HepG2 (cell line): ENCODE measurements around the gene SND1. TPM values are rescaled to one million over a fixed set of nuclear protein-coding genes. Genes with fewer than 3 reads are reported as not detected.

Experiments used
- ATAC-seq: fragments of 200-7000 bp; cut with Tn5 transposase; 3 replicates; pipeline ENCODE4 v1.9.1; 2020; ENCODE audit warnings: mild to moderate bottlenecking, moderate library complexity
- BruUV-seq: library from RNA; stranded (reverse); fragments of 400-500 nt; replicated peaks from 2 replicates; lab custom pipeline; 2021; lab: Mats Ljungman, UMichigan
- CTCF ChIA-PET: fragments of 300-600 bp; formaldehyde crosslinking; extraction: SDS; loops from one replicate; lab custom pipeline; 2021; ENCODE audit warnings: low total read pairs, inconsistent platforms, low intra/inter-chr PET ratio; lab: Yijun Ruan, JAX
- POLR2A ChIA-PET: fragments of 350-600 bp; sonication (Branson Sonifier 250); formaldehyde crosslinking; loops from one replicate; lab custom pipeline; 2020; ENCODE audit warnings: antibody characterized with exemption, inconsistent platforms; lab: Yijun Ruan, JAX
- DNase-seq: peaks from one replicate; pipeline ENCODE4 v3.0.0-alpha.2; 2015; ENCODE audit warnings: low spot score
- FAIRE-seq: peaks from 3 replicates; lab custom pipeline; 2011; peaks lifted over from hg19 to GRCh38; lab: Jason Lieb, UNC
- H2AFZ ChIP-seq: one replicate; pipeline ENCODE4 v1.6.1; 2011; ENCODE audit warnings: low read length, inconsistent platforms
- H3K27ac ChIP-seq: fragments of 300-600 bp; 3 replicates; pipeline ENCODE4 v1.8.0; 2011; ENCODE audit warnings: mixed run types, mild to moderate bottlenecking, mixed read lengths, low read length, inconsistent platforms; ENCODE audit not compliant: insufficient read depth; ENCODE audit errors: extremely low read length
- H3K27me3 ChIP-seq, 2 experiments: fragments of 200-600 bp in 1 of 2; 2 replicates in 1 of 2; 3 replicates in 1 of 2; pipeline versions ENCODE4 v1.6.0 to v1.8.0; 2011; ENCODE audit warnings: low read length in 2 of 2, mild to moderate bottlenecking in 2 of 2, moderate library complexity in 2 of 2, inconsistent platforms in 1 of 2; ENCODE audit not compliant: insufficient read depth in 2 of 2, control insufficient read depth in 1 of 2
- H3K36me3 ChIP-seq, 2 experiments: fragments of 200-600 bp in 1 of 2; replicated peaks in 1 of 2; 2 replicates in 1 of 2; 3 replicates in 1 of 2; pipeline versions ENCODE4 v1.5.1 to v1.8.0; 2011; ENCODE audit warnings: low read length in 2 of 2, inconsistent platforms in 1 of 2; ENCODE audit not compliant: insufficient read depth in 2 of 2, control insufficient read depth in 1 of 2
- H3K4me1 ChIP-seq: 2 replicates; pipeline ENCODE4 v1.5.1; 2012; ENCODE audit warnings: low read length, inconsistent platforms; ENCODE audit not compliant: insufficient read depth
- H3K4me2 ChIP-seq: 2 replicates; pipeline ENCODE4 v1.6.0; 2011; ENCODE audit warnings: low read depth, low read length, inconsistent platforms
- H3K4me3 ChIP-seq, 3 experiments: fragments of 200-600 bp in 1 of 3; sonication (generic), shearing (Covaris generic) in 1 of 3; replicated peaks in 1 of 3; 2 replicates each; pipeline ENCODE4 v1.5.1; 2011 to 2016; ENCODE audit warnings: low read length in 3 of 3, inconsistent platforms in 2 of 3, low read depth in 2 of 3, mild to moderate bottlenecking in 2 of 3, control low read depth in 1 of 3, mixed read lengths in 1 of 3; ENCODE audit not compliant: insufficient read depth in 1 of 3
- H3K79me2 ChIP-seq: one replicate; pipeline ENCODE4 v1.6.1; 2011; ENCODE audit warnings: low read length, inconsistent platforms; ENCODE audit not compliant: insufficient read depth
- H3K9ac ChIP-seq: 2 replicates; pipeline ENCODE4 v1.6.0; 2011; ENCODE audit warnings: mild to moderate bottlenecking, low read depth, low read length, inconsistent platforms; ENCODE audit not compliant: insufficient read depth
- H3K9me3 ChIP-seq: 2 replicates; pipeline ENCODE4 v1.5.1; 2012; ENCODE audit warnings: mild to moderate bottlenecking, low read length
- H4K20me1 ChIP-seq: 2 replicates; pipeline ENCODE4 v1.6.0; 2011; ENCODE audit warnings: inconsistent platforms, mild to moderate bottlenecking, low read length, moderate library complexity; ENCODE audit not compliant: insufficient read depth
- ATF7-NPFF ChIP-seq: sonication (generic); formaldehyde crosslinking; IDR thresholded peaks from 2 replicates; pipeline ENCODE4 v1.8.1; 2023; ENCODE audit warnings: mild to moderate bottlenecking, low read depth, missing genetic modification reagents, moderate library complexity
- CBX2 ChIP-seq, 2 experiments: fragments of 200-600 bp in 1 of 2; sonication (generic); formaldehyde crosslinking in 1 of 2; IDR thresholded peaks; 2 replicates each; pipeline versions ENCODE4 v1.7.0 to v1.8.1; 2018 to 2022; ENCODE audit warnings: low read depth in 2 of 2, low read length in 1 of 2, mild to moderate bottlenecking in 1 of 2, missing genetic modification reagents in 1 of 2
- MIXL1 ChIP-seq: IDR thresholded peaks from 2 replicates; pipeline ENCODE4 v1.6.1; 2016
- SALL2 ChIP-seq: sonication (generic); formaldehyde crosslinking; IDR thresholded peaks from 2 replicates; pipeline ENCODE4 v1.8.1; 2023; ENCODE audit warnings: mild to moderate bottlenecking, missing genetic modification reagents, inconsistent platforms
- SIX4 ChIP-seq: sonication (generic); formaldehyde crosslinking; IDR thresholded peaks from 2 replicates; pipeline ENCODE4 v1.4.0; 2020; ENCODE audit warnings: missing genetic modification reagents
- WGBS: methylation state at CpG from one replicate; pipeline ENCODE4 v1.1.6; 2017; ENCODE audit warnings: low lambda C conversion rate; 5-methylcytosine and 5-hydroxymethylcytosine counted together
- in situ Hi-C: cut with HindIII; loops from 2 replicates; pipeline ENCODE4 v1.10.0; 2017; ENCODE audit warnings: low pct_unique_long_range_greater_than_20kb; ENCODE audit not compliant: extremely low pct_ligation_motif_present
- intact Hi-C: fragments of 100-400 bp; cut with micrococcal nuclease; formaldehyde crosslinking; loops from one replicate; pipeline ENCODE4 v1.10.0; 2022; ENCODE audit not compliant: unreplicated experiment
- polyA plus RNA-seq, 8 experiments: library from polyadenylated mRNA; depleted of rRNA in 3 of 8; stranded (reverse) in 7 of 8; unstranded in 1 of 8; fragments of >200 nt; fragmentation: Illumina TruSeq in 4 of 8; extraction: Trizol in 4 of 8; gene quantifications; 2 replicates each; pipeline versions ENCODE4 v1.2.1 to v1.2.3, GENCODE V29; 2011 to 2016; ENCODE audit warnings: low read depth in 4 of 8, missing spikeins in 1 of 8, mixed read lengths in 1 of 8; ENCODE audit not compliant: insufficient read depth in 1 of 8
- total RNA-seq, 5 experiments: library from RNA; depleted of rRNA; stranded (reverse); fragments of >200 nt; fragmentation: Illumina TruSeq; extraction: Trizol; gene quantifications; 2 replicates each; pipeline ENCODE4 v1.2.3, GENCODE V29; 2016; ENCODE audit warnings: low read depth in 1 of 5
- TF ChIP-seq, protein P1 (sequence below), 2 experiments: sonication (generic) in 1 of 2; formaldehyde crosslinking in 1 of 2; IDR thresholded peaks; 2 replicates each; pipeline versions ENCODE4 v1.4.0 to v1.6.1; 2018 to 2020; ENCODE audit warnings: missing genetic modification reagents in 2 of 2, borderline replicate concordance in 1 of 2, low read depth in 1 of 2, mild to moderate bottlenecking in 1 of 2, missing biosample characterization in 1 of 2

SND1 gene
- total and polyA plus RNA-seq, 2 of the 13 experiments (the other 11 are each of a cell fraction or from before 2014, with no cell fraction given), result 110 to 182 TPM

DNA sequence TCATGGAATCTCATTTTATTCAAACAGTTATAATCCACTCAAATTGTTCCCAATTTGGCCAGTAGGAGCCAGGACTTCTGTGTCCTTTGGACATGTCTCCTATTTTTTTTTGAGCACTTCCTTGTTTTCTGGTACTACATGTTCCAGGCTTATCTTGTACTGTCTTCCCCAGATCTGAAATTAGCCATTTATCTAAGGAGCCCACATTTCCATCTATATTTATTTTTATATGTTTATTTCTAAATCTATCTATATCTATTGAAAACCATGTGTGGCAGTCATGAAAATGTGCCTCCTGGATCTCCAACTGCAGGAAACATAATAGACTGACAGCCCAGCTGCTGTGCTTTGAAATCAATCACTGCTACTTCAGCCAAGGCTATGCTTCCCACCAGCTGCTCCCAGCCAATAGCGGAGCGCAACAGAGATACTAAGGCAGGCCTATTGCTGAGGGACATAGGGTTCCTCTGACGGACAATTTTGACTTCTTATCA, 232.1 kb downstream of the SND1 start:
- WGBS, result 100% methylated on average over 3 of the region's 3 CpGs
- CTCF ChIA-PET, result no interaction called here
- H3K4me1 ChIP-seq, result no peaks in the 10 kb centered on the region
- intact Hi-C loops (no loop called here), in situ Hi-C loops (no loop called here)
- no TSS peak for BruUV-seq
- no peak overlapping the region for H2AFZ ChIP-seq
- H3K4me2 ChIP-seq, result no peak overlapping the region
- no peak overlapping the region for H3K27ac ChIP-seq
- no peaks in the 10 kb centered on the region for H3K9me3 ChIP-seq
- H3K4me3 ChIP-seq, result no peak overlapping the region
- POLR2A ChIA-PET, result no interaction called here
- ATAC-seq (no peak), DNase-seq (no peak), FAIRE-seq (no peak)
- H4K20me1 ChIP-seq, result no peaks in the 10 kb centered on the region
- TF ChIP-seq, protein P1, sequence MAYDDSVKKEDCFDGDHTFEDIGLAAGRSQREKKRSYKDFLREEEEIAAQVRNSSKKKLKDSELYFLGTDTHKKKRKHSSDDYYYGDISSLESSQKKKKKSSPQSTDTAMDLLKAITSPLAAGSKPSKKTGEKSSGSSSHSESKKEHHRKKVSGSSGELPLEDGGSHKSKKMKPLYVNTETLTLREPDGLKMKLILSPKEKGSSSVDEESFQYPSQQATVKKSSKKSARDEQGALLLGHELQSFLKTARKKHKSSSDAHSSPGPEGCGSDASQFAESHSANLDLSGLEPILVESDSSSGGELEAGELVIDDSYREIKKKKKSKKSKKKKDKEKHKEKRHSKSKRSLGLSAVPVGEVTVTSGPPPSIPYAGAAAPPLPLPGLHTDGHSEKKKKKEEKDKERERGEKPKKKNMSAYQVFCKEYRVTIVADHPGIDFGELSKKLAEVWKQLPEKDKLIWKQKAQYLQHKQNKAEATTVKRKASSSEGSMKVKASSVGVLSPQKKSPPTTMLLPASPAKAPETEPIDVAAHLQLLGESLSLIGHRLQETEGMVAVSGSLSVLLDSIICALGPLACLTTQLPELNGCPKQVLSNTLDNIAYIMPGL (CRISPR knock-in tag; IDR thresholded peaks at IDR 0.05; ENCODE audit: borderline replicate concordance in 1 of 2, low read depth in 1 of 2), result no peak
- TF ChIP-seq CBX2 (IDR thresholded peaks at IDR 0.05; ENCODE audit: low read depth, low read length), result no peak
- no peak for TF ChIP-seq CBX2 (CRISPR knock-in tag; IDR thresholded peaks at IDR 0.05; ENCODE audit: low read depth)
- TF ChIP-seq SALL2 (CRISPR knock-in tag), result no peak
- TF ChIP-seq ATF7-NPFF, result no peak
- TF ChIP-seq MIXL1 (CRISPR knock-in tag), result no peak
- TF ChIP-seq SIX4 (CRISPR knock-in tag), result no peak
- peaks cover 14 to 45% of the 10 kb centered on the region in 2 experiments for H3K36me3 ChIP-seq
- H3K79me2 ChIP-seq, result no peaks in the 10 kb centered on the region
- H3K27me3 ChIP-seq, result no peaks in the 10 kb centered on the region
- no peak overlapping the region for H3K9ac ChIP-seq
